PC-9 (cell line): ENCODE results near the gene SIGLEC7.

Experiments
- CTCF ChIP-seq: fragments of 200-600 bp; sonication (generic); conservative IDR thresholded peaks from 2 replicates; pipeline ENCODE4 v1.6.1; 2017; ENCODE audit warnings: mixed run types, antibody characterized with exemption, mild to moderate bottlenecking, moderate library complexity
- EZH2 ChIP-seq: fragments of 200-600 bp; sonication (generic); IDR thresholded peaks from 2 replicates; pipeline ENCODE4 v1.8.0; 2017; ENCODE audit warnings: antibody characterized with exemption, low read depth

GRCh38 chr19:51148580-51148979 is 6.5 kb downstream of the SIGLEC7 start:
- TF ChIP-seq EZH2: no peak
- TF ChIP-seq CTCF: no peak
